Adipocyte (in vitro differentiated cells): ENCODE measurements around the gene LCN6.
"Not testable (repeated sequence)": the region's sequence is repeated elsewhere in the genome, so short reads cannot be mapped to it uniquely, and the experiment has no call there.

Experiments
- DNase-seq: peaks from one replicate; pipeline ENCODE4 v3.0.0-alpha.2; 2015; ENCODE audit warnings: low read depth
- H3K27me3 ChIP-seq: replicated peaks from 2 replicates; pipeline ENCODE4 v1.7.0; 2013; ENCODE audit warnings: mild to moderate bottlenecking, low read length, moderate library complexity; ENCODE audit not compliant: control insufficient read depth, insufficient read depth
- H3K36me3 ChIP-seq: 2 replicates; pipeline ENCODE4 v1.7.0; 2013; ENCODE audit warnings: low read length, mild to moderate bottlenecking, moderate library complexity; ENCODE audit not compliant: control insufficient read depth, insufficient read depth, severe bottlenecking
- H3K4me1 ChIP-seq: 2 replicates; pipeline ENCODE4 v1.7.0; 2013; ENCODE audit warnings: mild to moderate bottlenecking, low read length, moderate library complexity; ENCODE audit not compliant: control insufficient read depth, insufficient read depth
- H3K4me3 ChIP-seq: 2 replicates; pipeline ENCODE4 v1.7.0; 2013; ENCODE audit warnings: mild to moderate bottlenecking, low read length, moderate library complexity
- H3K9ac ChIP-seq: 2 replicates; pipeline ENCODE4 v1.7.0; 2013; ENCODE audit warnings: mild to moderate bottlenecking, low read length, moderate library complexity
- H3K9me3 ChIP-seq: 2 replicates; pipeline ENCODE4 v1.7.0; 2013; ENCODE audit warnings: mild to moderate bottlenecking, low read length, moderate library complexity; ENCODE audit not compliant: control insufficient read depth

LCN6 gene

DNA sequence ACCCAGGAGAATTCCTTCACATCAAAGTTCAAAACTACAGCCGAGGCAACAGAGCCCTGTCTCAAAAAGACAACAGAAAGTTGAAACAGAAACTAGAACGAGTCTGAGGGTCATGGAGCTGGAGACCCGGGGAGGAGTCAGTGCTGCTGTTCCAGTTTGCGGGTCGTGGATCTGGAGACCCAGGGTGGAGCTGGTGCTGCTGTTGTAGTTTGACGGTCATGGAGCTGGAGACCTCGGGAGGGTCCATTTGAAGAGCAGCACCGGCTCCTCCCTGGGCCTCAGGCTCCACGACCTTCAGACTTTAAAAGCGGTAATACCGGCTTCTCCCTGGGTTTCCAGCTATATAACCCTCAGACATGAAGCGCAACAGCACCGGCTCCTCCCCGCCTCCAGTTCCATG lies 29.0 kb upstream of the LCN6 start:
- no peak overlapping the region for H3K4me3 ChIP-seq
- no peaks in the 10 kb centered on the region for H3K36me3 ChIP-seq
- H3K27me3 ChIP-seq = peaks cover 48% of the 10 kb centered on the region
- peaks cover 9% of the 10 kb centered on the region for H3K9me3 ChIP-seq
- H3K4me1 ChIP-seq = no peaks in the 10 kb centered on the region
- no peak for DNase-seq
- H3K9ac ChIP-seq = no peak overlapping the region

DNA sequence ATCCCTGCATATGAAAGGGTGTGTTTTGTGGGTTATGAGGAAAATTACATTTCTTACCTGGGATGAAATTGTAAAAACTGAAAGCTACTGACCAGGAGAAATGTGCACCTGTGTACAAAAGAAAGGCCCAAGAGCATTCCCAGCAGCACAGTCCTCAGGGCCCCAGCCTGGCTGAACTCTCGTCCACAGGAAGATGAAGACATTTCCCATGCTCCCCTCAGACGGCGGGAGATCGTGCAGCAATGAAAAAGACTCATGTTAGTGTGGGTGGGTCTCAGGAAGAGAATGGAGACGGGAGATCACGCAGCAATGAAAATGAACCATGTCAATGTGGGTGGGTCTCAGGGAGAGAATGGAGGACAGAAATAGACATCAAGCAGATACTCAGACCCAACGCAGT lies 28.6 kb upstream of the LCN6 start:
- no peaks in the 10 kb centered on the region for H3K4me1 ChIP-seq
- H3K4me3 ChIP-seq = no peak overlapping the region
- no peak overlapping the region for H3K9ac ChIP-seq
- DNase-seq = no peak
- no peaks in the 10 kb centered on the region for H3K36me3 ChIP-seq
- H3K9me3 ChIP-seq = peaks cover 9% of the 10 kb centered on the region
- H3K27me3 ChIP-seq = peaks cover 49% of the 10 kb centered on the region

- Histone ChIP-seq H3K4me1 (no peaks in the 10 kb centered on the region), H3K9ac (no peak overlapping the region), H3K4me3 (no peak overlapping the region), H3K36me3 (no peaks in the 10 kb centered on the region), H3K27me3 (peaks cover 42% of the 10 kb centered on the region), H3K9me3 (peaks cover 9% of the 10 kb centered on the region)
- DNase-seq = no peak
Measured at GRCh38 chr9:136775191-136775590, 26.9 kb upstream of the LCN6 start.

GRCh38 chr9:136774416-136775045 lies 26.2 kb upstream of the LCN6 start:
- H3K36me3 ChIP-seq = no peaks in the 10 kb centered on the region
- no peak overlapping the region for H3K9ac ChIP-seq
- H3K9me3 ChIP-seq = peaks cover 9% of the 10 kb centered on the region
- no peaks in the 10 kb centered on the region for H3K4me1 ChIP-seq
- H3K27me3 ChIP-seq = peaks cover 36% of the 10 kb centered on the region
- H3K4me3 ChIP-seq = no peak overlapping the region
- no peak for DNase-seq

- Histone ChIP-seq H3K4me3 (no peak overlapping the region), H3K4me1 (no peaks in the 10 kb centered on the region), H3K9ac (no peak overlapping the region), H3K36me3 (no peaks in the 10 kb centered on the region), H3K27me3 (peaks cover 27% of the 10 kb centered on the region), H3K9me3 (peaks cover 9% of the 10 kb centered on the region)
- no peak for DNase-seq
Measured at GRCh38 chr9:136773386-136774044, 25.2 kb upstream of the LCN6 start.

DNA sequence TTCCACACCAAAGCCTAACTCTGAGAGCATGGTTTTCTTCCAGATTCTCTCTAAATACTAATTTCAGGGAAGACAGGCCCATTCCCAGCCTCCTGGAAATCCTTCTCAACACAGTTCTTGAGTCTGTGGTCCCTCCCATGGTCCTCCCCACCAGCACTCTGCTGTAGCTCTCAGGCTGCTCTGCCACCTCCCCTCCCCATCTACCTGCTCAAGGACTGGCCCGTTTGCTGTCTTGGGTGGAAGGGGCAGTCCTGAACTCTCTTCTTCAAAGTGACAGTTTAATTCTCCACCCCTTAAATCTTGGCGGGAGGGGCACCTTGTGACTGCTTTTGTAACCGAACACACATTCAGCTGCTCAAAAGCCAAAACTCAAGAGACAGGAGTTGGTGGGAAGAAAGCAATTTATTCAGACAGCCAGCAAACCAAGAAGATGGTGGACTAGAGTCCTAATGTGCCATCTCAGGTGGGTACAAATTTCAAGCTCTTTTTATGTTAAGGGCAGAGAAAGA lies 23.6 kb upstream of the LCN6 start:
- no peak overlapping the region for H3K9ac ChIP-seq
- no peak overlapping the region for H3K4me3 ChIP-seq
- H3K36me3 ChIP-seq = no peaks in the 10 kb centered on the region
- H3K9me3 ChIP-seq = peaks cover 9% of the 10 kb centered on the region
- H3K4me1 ChIP-seq = no peaks in the 10 kb centered on the region
- peaks cover 22% of the 10 kb centered on the region for H3K27me3 ChIP-seq
- no peak for DNase-seq

DNA sequence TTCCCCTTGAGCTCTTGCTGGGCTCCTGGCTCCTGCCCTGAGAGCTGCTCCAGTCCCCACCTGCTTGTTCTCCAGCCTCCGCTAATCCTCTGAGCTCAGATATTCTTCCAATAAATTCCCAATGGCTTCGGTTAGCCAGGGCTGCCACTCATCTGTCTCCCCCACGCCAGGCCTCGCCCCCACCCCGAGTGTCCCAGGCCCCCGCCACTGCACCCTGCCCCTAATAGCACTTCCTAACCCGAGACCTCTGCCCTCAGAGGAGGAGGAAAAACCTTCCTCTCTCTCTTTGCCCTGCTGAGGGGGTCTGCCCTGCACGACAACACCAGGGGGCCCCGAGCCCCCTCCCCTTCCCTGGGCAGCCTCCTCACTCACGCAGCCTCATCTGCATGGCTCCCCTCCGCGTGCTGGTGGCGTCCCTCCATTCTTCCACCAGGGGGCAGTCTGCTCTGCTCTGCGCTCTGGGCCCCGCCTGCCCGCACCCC lies 21.4 kb upstream of the LCN6 start:
- no peak overlapping the region for H3K9ac ChIP-seq
- H3K4me3 ChIP-seq = no peak overlapping the region
- DNase-seq = peak; percentile 48
- H3K27me3 ChIP-seq = peaks cover 23% of the 10 kb centered on the region
- no peaks in the 10 kb centered on the region for H3K4me1 ChIP-seq
- H3K9me3 ChIP-seq = peaks cover 9% of the 10 kb centered on the region
- no peaks in the 10 kb centered on the region for H3K36me3 ChIP-seq

DNA sequence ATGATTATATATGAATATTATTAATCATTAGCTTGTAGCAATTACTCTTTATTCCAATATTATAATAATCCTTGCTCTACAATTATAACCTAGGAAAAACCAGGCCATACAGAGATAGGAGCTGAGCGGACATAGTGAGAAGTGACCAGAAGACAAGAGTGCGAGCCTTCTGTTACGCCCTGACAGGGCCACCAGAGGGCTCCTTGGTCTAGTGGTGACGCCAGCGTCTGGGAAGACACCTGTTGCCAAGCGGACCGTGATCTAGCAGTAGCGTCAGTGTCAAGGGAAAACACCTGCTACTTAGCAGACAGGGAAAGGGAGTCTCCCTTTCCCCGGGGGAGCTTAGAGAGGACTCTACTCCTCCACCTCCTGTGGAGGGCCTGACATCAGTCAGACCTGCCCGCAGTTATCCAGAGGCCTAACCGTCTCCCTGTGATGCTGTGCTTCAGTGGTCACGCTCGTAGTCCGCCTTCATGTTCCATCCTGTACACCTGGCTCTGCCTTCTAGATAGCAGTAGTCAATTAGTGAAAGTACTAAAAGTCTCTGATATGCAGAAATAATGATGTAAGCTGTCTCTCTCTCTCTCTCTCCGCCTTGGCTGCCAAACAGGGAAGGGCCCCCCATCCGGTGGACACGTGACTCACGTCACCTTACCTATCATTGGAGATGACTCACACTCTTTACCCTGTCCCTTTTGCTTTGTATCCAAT lies 18.2 kb upstream of the LCN6 start:
- H3K9ac ChIP-seq, H3K36me3 ChIP-seq, H3K4me1 ChIP-seq, H3K9me3 ChIP-seq, H3K4me3 ChIP-seq: not testable (repeated sequence)
- DNase-seq = peak; percentile 34
- H3K27me3 ChIP-seq = peaks cover 30% of the 10 kb centered on the region

GRCh38 chr9:136765745-136766409 lies 17.6 kb upstream of the LCN6 start:
- not testable (repeated sequence) for H3K4me3 ChIP-seq, H3K4me1 ChIP-seq, H3K36me3 ChIP-seq, DNase-seq, H3K9me3 ChIP-seq, H3K9ac ChIP-seq
- peaks cover 30% of the 10 kb centered on the region for H3K27me3 ChIP-seq

DNA sequence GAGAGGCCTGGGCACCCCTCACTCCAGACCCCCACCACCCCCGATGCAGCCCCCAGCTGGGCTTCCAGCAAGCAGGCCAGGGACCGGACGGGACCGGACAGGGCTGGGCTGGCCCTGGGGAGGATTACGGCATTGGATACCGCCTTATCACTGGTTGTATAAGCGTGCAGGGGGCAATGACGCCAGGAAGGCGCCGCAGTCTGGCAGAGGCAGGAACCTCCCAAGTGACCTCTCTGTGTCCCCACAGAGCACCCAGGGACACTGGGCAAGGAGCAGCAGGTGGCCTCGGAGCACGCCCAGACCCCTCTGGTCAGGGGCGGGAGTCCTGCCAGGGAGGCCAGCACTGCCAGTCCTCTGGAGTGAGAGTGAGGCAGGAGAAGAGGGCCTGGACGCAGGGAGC lies 16.7 kb upstream of the LCN6 start:
- no peak overlapping the region for H3K9ac ChIP-seq
- H3K9me3 ChIP-seq = no peaks in the 10 kb centered on the region
- peaks cover 32% of the 10 kb centered on the region for H3K27me3 ChIP-seq
- no peak for DNase-seq
- H3K4me3 ChIP-seq = no peak overlapping the region
- H3K36me3 ChIP-seq = no peaks in the 10 kb centered on the region
- H3K4me1 ChIP-seq = no peaks in the 10 kb centered on the region

DNA sequence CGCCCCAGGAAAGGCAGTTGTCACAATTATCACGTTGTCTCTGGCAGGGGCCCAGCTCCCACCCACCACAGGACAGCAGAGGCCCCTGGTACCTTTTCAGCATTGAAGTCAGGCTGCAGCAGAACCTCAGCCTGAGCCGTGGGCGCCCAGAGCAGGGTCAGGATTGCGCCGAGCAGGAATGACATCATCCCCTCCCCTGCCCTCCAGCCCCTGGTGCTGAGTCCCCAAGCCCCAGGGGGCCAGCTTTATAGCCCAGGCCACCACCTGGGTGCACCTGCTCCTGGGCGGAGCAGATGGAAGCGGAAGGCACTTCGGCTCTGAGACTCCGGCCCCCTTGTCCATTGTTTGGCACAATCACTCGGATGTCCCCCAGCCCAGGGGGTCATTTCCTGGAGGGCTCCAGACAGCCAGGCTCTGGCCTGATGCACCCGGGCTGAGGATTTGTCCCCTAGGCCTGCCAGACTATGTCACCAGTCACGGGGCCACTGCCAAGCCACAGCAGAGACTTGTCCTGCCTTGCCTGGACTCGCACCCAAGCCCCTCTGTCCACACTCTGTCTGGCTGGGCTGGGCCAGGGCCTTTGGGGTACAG lies 16.1 kb upstream of the LCN6 start, which contains the start of gene LCN15:
TSS of gene LCN15 (minus strand) at position 218 of the 591 bp plus-strand sequence. CDS start at position 188, 30 bp downstream.
- no peak for DNase-seq

More for the DNA sequence above, 16.1 kb upstream of the LCN6 start, which contains the start of gene LCN15:
- Histone ChIP-seq H3K36me3 (no peaks in the 10 kb centered on the region), H3K4me3 (no peak within 1 kb of the TSS), H3K27me3 (peaks cover 35% of the 10 kb centered on the region), H3K4me1 (no peaks in the 10 kb centered on the region), H3K9me3 (no peaks in the 10 kb centered on the region), H3K9ac (no peak within 1 kb of the TSS)
